GM18867 (cell line): Measurements from ENCODE around the gene TRIOBP.

ENCODE experiments used
- ATAC-seq: cut with Tn5 transposase; IDR thresholded peaks from one replicate; pipeline ENCODE4 v1.9.1; 2021; ENCODE audit warnings: mild to moderate bottlenecking, moderate library complexity; ENCODE audit not compliant: unreplicated experiment

Gene TRIOBP

GRCh38 chr22:37823134-37823985, 126.5 kb downstream of the TRIOBP start, which contains the start of gene GALR3:
Gene GALR3, plus strand, starts transcription at chr22:37823382. Its CDS starts 25 bp downstream, at chr22:37823407.
- no peak for ATAC-seq

GRCh38 chr22:37824674-37825641, 128.1 kb downstream of the TRIOBP start:
- ATAC-seq, result no peak
